Uterus (tissue), 4 donors: Measurements from ENCODE around the gene KCNE5. TPM values are rescaled to one million over a fixed set of nuclear protein-coding genes. Genes with fewer than 3 reads are reported as not detected.

Experiments used
- DNase-seq, 2 donors: peaks; one replicate each; pipeline ENCODE4 v3.0.0-alpha.2; 2019 to 2020
- H3K27ac ChIP-seq, 2 donors: fragments of 200-600 bp; sonication (generic); 1 replicate in 1 of 2; 2 replicates in 1 of 2; pipeline ENCODE4 v1.5.1; 2016 to 2018
- H3K27me3 ChIP-seq, 2 donors: fragments of 200-600 bp; sonication (generic); one replicate each; pipeline ENCODE4 v1.5.1; 2018 to 2019; ENCODE audit warnings: control low read depth in 1 of 2
- H3K36me3 ChIP-seq, 2 donors: fragments of 200-600 bp; sonication (generic); one replicate each; pipeline ENCODE4 v1.5.1; 2019; ENCODE audit warnings: control low read depth in 1 of 2
- H3K4me1 ChIP-seq, 2 donors: fragments of 200-600 bp; sonication (generic); one replicate each; pipeline ENCODE4 v1.5.1; 2018 to 2019; ENCODE audit warnings: control low read depth in 1 of 2
- H3K4me3 ChIP-seq, 2 donors: fragments of 200-600 bp; sonication (generic); 1 replicate in 1 of 2; 2 replicates in 1 of 2; pipeline ENCODE4 v1.5.1; 2018 to 2019; ENCODE audit warnings: mild to moderate bottlenecking in 1 of 2
- H3K9me3 ChIP-seq, 2 donors: fragments of 200-600 bp; sonication (generic); one replicate each; pipeline ENCODE4 v1.5.1; 2019; ENCODE audit warnings: control low read depth in 1 of 2
- POLR2A ChIP-seq, 2 donors: fragments of 450-650 bp; IDR thresholded peaks; one replicate each; pipeline ENCODE4 v1.6.1; 2016; ENCODE audit warnings: antibody characterized with exemption in 2 of 2, mild to moderate bottlenecking in 1 of 2, moderate library complexity in 1 of 2
- intact Hi-C: fragments of 100-400 bp; cut with DNase I; formaldehyde crosslinking; loops from one replicate; pipeline ENCODE4 v1.15.1; 2023; ENCODE audit warnings: low total_unique reads
- total RNA-seq, 4 donors: library from RNA; depleted of rRNA in 3 of 4; stranded (reverse); fragments of >200 nt in 3 of 4; gene quantifications; one replicate each; pipeline versions ENCODE4 v1.1.0 to v1.2.4, GENCODE V29; 2014 to 2023
- TF ChIP-seq, protein P1 (sequence below), 4 experiments: fragments of 200-600 bp in 2 of 4; fragments of 450-650 bp in 2 of 4; sonication (generic) in 2 of 4; IDR thresholded peaks; one replicate each; pipeline ENCODE4 v1.5.1; 2016 to 2019; ENCODE audit warnings: antibody characterized with exemption in 4 of 4, mild to moderate bottlenecking in 2 of 4, moderate library complexity in 1 of 4
- donor health status: DM: yes; HTN: yes; CAD: no.

Gene KCNE5
- total RNA-seq, 4 donors from 2014 or later: 0.62 TPM; not detected in 3

DNA sequence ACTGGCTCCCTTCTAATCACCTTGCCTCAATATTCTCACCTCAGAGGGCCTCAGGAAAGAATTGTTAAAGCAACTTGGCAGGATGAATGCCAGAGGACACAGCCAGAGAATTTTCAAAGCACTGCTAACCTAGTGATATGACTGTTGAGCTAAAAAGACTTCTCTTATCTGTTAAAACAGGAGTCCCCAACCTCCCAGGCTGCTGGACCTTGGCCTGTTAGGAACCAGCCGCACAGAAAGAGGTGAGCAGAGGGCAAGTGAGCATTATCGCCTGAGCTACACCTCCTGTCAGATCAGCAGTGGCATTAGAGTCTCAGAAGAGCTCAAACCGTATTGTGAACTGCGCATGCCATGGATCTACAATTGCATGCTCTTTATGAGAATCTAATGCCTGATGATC, 1.7 kb upstream of the KCNE5 start:
- no peaks in the 10 kb centered on the region for H3K4me1 ChIP-seq
- no peak for TF ChIP-seq POLR2A (IDR thresholded peaks at IDR 0.05)
- TF ChIP-seq, protein P1, sequence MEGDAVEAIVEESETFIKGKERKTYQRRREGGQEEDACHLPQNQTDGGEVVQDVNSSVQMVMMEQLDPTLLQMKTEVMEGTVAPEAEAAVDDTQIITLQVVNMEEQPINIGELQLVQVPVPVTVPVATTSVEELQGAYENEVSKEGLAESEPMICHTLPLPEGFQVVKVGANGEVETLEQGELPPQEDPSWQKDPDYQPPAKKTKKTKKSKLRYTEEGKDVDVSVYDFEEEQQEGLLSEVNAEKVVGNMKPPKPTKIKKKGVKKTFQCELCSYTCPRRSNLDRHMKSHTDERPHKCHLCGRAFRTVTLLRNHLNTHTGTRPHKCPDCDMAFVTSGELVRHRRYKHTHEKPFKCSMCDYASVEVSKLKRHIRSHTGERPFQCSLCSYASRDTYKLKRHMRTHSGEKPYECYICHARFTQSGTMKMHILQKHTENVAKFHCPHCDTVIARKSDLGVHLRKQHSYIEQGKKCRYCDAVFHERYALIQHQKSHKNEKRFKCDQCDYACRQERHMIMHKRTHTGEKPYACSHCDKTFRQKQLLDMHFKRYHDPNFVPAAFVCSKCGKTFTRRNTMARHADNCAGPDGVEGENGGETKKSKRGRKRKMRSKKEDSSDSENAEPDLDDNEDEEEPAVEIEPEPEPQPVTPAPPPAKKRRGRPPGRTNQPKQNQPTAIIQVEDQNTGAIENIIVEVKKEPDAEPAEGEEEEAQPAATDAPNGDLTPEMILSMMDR (IDR thresholded peaks at IDR 0.05): no peak
- no peaks in the 10 kb centered on the region for H3K36me3 ChIP-seq
- no peaks in the 10 kb centered on the region for H3K9me3 ChIP-seq
- H3K4me3 ChIP-seq: no peak overlapping the region
- intact Hi-C loops: no loop called here
- H3K27ac ChIP-seq: no peak overlapping the region
- H3K27me3 ChIP-seq: no peaks in the 10 kb centered on the region
- no peak for DNase-seq

DNA sequence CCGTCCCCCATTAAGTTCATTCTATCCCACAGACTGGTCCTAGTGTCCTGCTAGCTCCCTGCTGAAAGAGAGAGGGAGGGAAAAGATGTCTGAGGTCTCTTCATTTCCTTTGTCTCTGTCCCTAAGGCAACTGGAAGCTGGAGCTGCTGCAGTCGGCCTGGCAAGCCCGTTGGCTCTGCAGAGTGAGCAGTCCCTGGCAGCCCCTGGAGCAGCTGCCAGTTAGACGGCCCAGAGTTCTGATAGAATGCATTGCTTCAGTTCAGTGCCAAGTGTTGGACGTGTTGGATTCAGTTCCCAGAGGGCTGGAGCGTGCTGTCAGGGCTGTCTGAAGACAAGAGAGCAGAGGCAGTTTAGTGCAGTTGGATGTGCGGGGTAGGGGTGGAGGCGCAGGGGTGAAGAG, 975 bp downstream of the KCNE5 start:
- Histone ChIP-seq H3K4me1 (no peaks in the 10 kb centered on the region), H3K36me3 (no peaks in the 10 kb centered on the region), H3K27me3 (no peaks in the 10 kb centered on the region), H3K27ac (no peak overlapping the region), H3K9me3 (no peaks in the 10 kb centered on the region), H3K4me3 (no peak overlapping the region)
- intact Hi-C loops: no loop called here
- TF ChIP-seq POLR2A (IDR thresholded peaks at IDR 0.05): no peak
- TF ChIP-seq, protein P1 (IDR thresholded peaks at IDR 0.05): no peak
- no peak for DNase-seq

DNA sequence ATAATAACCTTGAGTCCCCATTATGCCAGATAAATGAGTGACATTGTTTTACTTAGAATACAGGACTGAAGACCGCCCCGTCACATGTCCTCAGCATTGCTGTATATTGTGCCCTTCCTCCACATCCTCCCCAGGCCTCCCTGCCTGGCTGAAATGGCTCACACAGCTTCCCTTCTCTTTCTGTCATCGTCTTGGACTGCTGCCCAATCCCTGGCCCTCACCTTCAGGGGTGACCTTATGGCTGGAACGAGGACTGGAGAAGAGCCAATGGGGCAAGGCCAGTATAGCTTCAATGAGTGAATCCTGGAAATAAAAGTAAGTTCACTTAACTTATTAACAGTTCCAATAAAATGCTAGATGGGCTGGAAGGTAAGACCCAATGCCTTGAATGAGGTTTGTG, 2.7 kb downstream of the KCNE5 start:
- Histone ChIP-seq H3K27ac (no peak overlapping the region), H3K27me3 (no peaks in the 10 kb centered on the region), H3K9me3 (no peaks in the 10 kb centered on the region), H3K36me3 (no peaks in the 10 kb centered on the region), H3K4me3 (no peak overlapping the region), H3K4me1 (no peaks in the 10 kb centered on the region)
- no peak for TF ChIP-seq POLR2A (IDR thresholded peaks at IDR 0.05)
- TF ChIP-seq, protein P1 (IDR thresholded peaks at IDR 0.05): no peak
- intact Hi-C loops: no loop called here
- DNase-seq: no peak

DNA sequence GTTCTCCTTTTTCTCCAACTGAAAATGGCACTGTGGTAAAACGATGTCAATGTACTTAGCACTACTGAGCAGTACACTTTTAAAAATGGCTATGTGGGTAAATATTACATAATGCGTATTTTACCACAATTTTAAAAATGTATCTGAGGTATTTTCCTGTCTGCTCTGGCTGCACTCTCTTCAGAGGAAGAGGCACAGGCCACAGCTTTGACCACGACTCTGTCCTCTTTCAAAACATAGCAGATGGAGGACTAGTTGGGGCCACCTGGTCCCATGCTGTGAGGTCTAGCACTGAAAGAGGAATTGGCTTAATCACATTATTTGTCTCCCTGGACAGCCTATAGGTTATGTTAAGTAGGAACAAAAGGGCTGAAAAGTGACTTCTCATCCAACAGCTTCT, 5.2 kb downstream of the KCNE5 start:
- DNase-seq: no peak
- Histone ChIP-seq H3K27me3 (peaks cover 0 to 4% of the 10 kb centered on the region in 2 donors), H3K27ac (no peak overlapping the region), H3K4me1 (no peaks in the 10 kb centered on the region), H3K9me3 (no peaks in the 10 kb centered on the region), H3K36me3 (no peaks in the 10 kb centered on the region), H3K4me3 (no peak overlapping the region)
- intact Hi-C loops: no loop called here
- TF ChIP-seq, protein P1 (IDR thresholded peaks at IDR 0.05): no peak
- TF ChIP-seq POLR2A (IDR thresholded peaks at IDR 0.05): no peak

DNA sequence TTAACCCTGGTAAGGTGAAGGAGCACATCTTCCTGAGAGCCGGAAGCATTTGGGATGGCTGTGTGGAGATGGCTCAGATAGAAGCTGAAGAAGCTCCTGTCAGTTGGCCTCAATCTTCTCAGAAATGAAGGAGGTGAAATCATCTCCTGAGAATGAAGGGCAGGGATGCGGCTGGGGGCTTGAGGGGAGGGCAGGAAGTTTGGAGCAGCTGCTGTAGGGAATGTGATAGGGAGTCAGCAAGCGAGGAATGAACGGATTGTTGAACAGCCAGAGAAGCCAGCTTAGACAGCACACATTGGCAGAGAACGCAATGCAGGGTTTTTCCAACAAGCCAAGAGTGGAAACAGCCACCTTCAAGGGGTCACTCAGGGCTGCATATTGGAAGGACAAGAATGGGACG, 10.0 kb downstream of the KCNE5 start:
- Histone ChIP-seq H3K36me3 (no peaks in the 10 kb centered on the region), H3K27ac (no peak overlapping the region), H3K9me3 (no peaks in the 10 kb centered on the region), H3K4me3 (no peak overlapping the region), H3K4me1 (no peaks in the 10 kb centered on the region), H3K27me3 (peaks cover 0 to 4% of the 10 kb centered on the region in 2 donors)
- TF ChIP-seq, protein P1 (IDR thresholded peaks at IDR 0.05): no peak
- no peak for TF ChIP-seq POLR2A (IDR thresholded peaks at IDR 0.05)
- intact Hi-C loops: no loop called here
- DNase-seq: no peak
